ENCODE data around the gene CRYBA4.

The CRYBA4 gene

GRCh38 chr22:26620197-26620596 lies 1.6 kb upstream of the CRYBA4 start:
- TF ChIP-seq CTCF (conservative IDR thresholded peaks at IDR 0.05; ENCODE audit: control insufficient read depth, insufficient read depth, low read depth, low read length) = no peak
- no peak for DNase-seq (ENCODE audit: low read depth)
- H3K4me3 ChIP-seq (ENCODE audit: control insufficient read depth, low read depth, low read length) = no peak overlapping the region

GRCh38 chr22:26623984-26624383 lies 2.2 kb downstream of the CRYBA4 start:
- no peak for DNase-seq (ENCODE audit: low read depth)
- no peak overlapping the region for H3K4me3 ChIP-seq (ENCODE audit: control insufficient read depth, low read depth, low read length)
- TF ChIP-seq CTCF (conservative IDR thresholded peaks at IDR 0.05; ENCODE audit: control insufficient read depth, insufficient read depth, low read depth, low read length) = no peak

- TF ChIP-seq CTCF (conservative IDR thresholded peaks at IDR 0.05; ENCODE audit: control insufficient read depth, insufficient read depth, low read depth, low read length) = no peak
- no peak for DNase-seq (ENCODE audit: low read depth)
- H3K4me3 ChIP-seq (ENCODE audit: control insufficient read depth, low read depth, low read length) = no peak overlapping the region
These were observed 3.0 kb downstream of the CRYBA4 start for GRCh38 chr22:26624803-26625202.

GRCh38 chr22:26629988-26630761 lies 8.4 kb downstream of the CRYBA4 start:
- no peak for DNase-seq (ENCODE audit: low read depth)
- H3K4me3 ChIP-seq (ENCODE audit: control insufficient read depth, low read depth, low read length) = no peak overlapping the region
- TF ChIP-seq CTCF (conservative IDR thresholded peaks at IDR 0.05; ENCODE audit: control insufficient read depth, insufficient read depth, low read depth, low read length) = no peak

- no peak for DNase-seq (ENCODE audit: low read depth)
- no peak overlapping the region for H3K4me3 ChIP-seq (ENCODE audit: control insufficient read depth, low read depth, low read length)
- TF ChIP-seq CTCF (conservative IDR thresholded peaks at IDR 0.05; ENCODE audit: control insufficient read depth, insufficient read depth, low read depth, low read length) = no peak
These were observed 9.5 kb downstream of the CRYBA4 start for GRCh38 chr22:26631282-26631681.

DNA sequence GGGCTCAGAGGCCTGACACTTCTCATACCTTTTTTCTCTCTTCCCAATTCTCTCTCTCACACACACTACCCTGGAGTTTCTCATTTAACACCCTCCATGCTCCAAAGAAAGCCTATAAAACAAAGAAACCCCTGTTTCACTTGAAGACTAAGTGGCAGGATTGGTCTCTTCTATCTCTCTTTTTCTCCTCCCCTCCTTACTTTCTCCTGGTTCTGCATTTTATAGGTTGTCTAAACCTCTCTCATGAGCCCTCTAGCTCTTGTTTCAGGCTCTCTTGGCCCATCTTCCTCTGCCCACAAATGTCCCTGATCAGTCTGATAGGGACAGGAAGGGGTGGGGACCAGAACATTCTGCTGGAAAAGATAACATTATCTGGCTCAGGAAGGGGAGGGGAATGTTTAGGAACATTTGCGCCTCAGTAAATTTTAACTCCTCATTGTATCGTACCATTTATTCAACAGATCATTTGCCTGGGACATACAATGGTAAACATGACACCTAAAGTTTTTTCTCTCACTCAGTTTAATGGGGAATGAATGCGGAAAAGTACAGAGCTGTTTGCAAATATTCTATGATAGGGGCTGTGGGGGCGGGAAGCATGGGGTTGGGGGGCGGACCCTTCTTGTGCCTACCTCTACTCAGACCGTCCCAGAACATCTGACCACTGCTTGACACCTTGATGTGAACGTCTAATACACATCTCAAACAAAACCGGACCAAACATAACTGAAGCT lies 10.8 kb downstream of the CRYBA4 start:
- TF ChIP-seq CTCF (conservative IDR thresholded peaks at IDR 0.05; ENCODE audit: control insufficient read depth, insufficient read depth, low read depth, low read length) = no peak
- no peak overlapping the region for H3K4me3 ChIP-seq (ENCODE audit: control insufficient read depth, low read depth, low read length)
- DNase-seq (ENCODE audit: low read depth) = no peak
